ENCODE measurements around the gene TMEM184C.

Gene TMEM184C

DNA sequence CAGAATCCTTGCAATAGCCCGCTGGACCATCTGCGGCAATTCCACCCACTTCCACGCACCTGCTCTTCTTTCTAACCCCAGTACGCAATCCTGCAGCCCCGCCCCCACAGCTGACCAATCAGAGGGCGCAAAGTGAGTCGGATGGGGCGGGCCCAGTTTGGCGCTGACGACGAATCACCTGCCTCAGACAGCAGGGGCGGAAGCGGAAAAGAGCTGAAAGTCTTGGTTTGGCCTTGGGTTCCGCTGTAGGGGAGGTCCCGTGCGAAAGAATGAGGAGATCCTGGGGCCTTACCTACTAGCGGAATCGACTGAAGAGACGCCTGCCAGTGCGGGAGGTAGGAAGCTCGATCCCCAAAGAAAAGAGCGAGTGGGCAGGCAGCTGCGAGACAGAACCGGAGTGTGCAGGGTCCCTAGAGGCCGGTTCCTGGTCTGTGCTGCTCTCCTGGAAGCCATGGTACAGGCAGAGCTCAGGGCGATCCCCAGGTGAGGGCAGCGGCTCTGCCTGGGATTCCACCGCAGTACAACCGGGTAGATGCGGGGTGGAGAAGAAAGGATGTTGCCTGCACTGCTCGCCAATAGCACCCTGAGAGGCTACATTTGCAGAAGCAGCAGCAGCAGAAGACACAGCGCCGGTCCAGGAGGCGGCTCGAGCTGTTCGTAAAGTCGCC lies at the start of gene TMEM184C:
Gene TMEM184C (plus strand): TSS at position 225 of the 668 bp plus-strand sequence. CDS start 560 bp downstream, outside the sequence.
- DNase-seq, result peak; percentile 97

GRCh38 chr4:147570616-147571015 lies 46.6 kb upstream of the TMEM184C start:
- no peak for DNase-seq

DNA sequence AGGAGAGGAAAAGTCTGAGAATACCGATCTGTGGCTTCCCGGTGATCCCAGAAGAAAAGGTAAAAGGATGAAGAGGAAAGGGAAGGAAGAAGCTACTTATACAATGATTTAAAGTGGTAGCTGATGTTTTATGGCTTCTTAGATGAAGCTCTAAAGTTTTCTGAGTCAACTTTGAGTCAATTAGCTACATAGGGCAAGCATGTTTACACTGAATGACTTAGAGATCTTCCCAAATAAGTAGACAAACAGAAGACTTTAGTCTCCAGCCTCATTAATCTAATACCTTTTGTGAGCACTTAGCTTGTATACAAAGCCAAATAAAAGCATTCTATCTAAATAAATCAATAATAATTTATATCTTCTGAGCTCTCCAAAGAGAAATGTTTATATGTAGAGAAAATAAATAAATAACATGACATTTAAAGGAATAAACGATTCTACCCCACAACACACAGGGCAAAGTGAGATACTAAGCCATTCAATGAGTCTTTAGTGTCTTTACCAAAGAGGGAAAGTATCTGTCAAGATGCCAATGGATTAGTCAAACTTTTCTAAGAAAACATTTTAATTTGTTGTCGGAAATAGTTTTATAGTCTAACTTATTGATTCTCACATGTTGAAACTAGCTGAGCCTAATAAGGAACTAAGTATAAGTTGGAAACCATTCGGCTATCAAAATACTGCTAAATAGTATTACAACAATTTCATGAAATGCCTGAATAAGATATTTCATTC lies 46.0 kb upstream of the TMEM184C start:
- DNase-seq, result no peak

- DNase-seq, result no peak
Observed at GRCh38 chr4:147576084-147576483, 41.1 kb upstream of the TMEM184C start.

DNA sequence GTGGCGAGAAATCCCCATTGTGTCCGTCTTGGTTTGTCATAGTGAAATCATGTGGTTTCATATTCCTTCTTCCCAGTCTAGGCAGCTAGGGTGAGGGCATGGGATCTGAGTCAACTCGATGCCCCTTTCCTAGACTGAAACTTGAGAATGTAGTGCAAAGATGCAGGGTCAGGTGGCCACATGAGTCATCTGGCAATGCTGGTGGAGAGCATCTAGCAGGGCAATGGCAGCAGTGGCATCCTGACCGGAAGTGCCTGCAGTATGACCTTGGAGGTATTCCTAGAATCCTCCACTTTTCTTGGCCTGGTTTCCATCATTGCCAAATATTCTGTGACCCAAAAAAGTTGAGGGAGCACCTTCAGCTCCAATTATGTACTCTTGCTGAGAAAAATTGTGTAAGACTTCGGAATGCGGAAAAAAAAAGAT lies 39.1 kb upstream of the TMEM184C start:
- DNase-seq, result no peak

DNA sequence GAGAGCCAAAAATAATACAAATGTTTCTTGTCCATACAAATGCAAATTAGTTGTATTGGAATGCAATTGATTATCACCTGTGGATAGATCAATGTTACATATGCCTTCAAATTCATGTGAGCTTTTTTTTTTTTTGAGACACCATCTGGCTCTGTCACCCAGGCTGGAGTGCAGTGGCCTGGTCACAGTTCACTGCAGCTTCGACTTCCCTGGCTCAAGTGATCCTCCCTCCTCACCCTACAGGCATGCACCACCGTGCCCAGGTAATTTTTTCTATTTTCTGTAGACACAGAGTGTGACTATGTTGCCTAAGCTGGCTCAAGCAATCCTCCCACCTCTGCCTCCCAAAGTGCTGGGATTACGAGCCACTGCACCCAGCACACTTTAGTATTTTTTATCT lies 38.6 kb upstream of the TMEM184C start:
- no peak for DNase-seq

GRCh38 chr4:147580396-147580795 lies 36.8 kb upstream of the TMEM184C start:
- DNase-seq, result no peak

DNA sequence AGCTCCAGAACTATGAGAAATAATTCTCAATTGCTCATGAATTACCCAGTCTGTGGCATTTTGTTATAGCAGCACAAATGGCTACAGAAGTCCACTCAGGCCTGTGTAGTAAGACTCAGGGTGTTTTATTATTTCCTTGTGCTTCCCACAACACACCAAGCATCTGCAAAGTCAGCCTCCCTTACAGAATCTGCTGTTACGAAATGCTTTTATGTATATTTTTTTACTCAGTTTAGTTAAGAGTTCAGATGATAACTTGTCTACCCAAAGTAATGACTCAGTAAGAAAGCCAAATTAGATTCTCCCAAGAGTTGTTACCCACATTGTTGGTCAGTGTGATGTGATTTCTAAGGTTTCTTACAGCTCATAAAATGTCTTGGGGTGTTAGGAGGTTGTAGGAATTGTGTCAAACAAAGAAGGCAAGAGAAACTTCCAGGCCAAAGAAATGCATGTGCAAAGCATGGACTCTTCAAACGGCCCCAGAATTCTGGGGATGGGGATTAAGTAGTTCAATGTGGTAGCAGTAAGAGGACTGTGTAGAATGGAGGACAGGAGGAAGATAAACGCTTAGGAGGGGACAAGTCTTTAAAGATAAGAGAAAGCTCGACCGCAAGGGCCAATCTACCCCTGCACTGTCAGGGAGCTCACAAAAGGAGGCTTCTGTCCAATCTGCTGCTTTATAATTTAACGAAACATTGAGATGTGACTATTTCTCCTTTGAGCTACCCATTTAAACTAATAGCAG lies 35.4 kb upstream of the TMEM184C start:
- DNase-seq, result no peak

DNA sequence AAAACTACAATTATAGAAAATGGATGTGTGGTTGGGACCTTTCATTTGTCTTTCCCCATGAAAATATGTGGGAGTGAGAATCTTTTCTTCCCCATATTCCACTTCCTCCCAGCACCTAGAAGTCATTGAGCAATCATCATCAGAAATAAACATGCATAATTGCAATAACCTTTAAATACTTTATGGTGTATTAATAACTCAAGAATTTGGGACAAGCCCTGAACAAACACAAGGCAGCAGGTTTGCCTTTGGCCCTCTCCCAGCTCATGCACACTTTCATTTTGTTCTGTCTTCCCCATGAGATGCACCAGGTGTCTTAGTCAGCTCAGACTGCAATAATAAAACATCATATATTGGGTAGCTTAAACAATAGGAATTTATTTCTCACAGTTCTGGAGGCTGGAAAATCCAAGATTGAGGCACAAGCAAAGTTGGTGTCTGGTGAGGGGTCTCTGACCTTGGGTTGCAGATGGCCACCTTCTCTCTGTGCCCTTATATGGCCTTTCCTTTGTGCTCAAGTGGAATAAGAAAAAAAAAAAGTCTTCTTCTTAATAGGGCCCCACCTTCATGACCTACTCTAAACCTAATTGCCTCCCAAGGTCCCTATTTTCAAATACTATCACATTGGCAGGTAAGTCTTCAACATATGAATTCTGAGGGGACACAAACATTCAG lies 34.7 kb upstream of the TMEM184C start:
- no peak for DNase-seq

- no peak for DNase-seq
Observed at GRCh38 chr4:147583876-147584275, 33.3 kb upstream of the TMEM184C start.

DNA sequence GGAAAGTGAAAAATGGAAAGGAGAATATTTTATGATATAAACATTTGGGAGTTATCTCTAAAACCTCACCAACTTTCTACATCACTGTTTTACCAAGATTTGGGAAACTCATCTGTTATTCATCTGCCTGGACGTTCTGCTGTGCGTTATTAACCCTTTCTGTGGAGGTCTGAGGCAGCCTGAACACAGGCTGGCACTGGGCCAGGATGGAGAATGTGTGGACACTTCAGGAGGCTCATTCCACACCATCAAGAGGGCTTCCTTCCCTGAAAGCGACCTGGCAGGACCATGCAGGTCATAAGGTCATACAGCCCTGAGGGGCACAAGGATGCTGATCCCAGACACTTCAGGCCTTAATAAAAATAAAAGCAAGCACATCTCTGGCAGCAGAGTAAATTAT lies 31.2 kb upstream of the TMEM184C start:
- DNase-seq, result no peak

DNA sequence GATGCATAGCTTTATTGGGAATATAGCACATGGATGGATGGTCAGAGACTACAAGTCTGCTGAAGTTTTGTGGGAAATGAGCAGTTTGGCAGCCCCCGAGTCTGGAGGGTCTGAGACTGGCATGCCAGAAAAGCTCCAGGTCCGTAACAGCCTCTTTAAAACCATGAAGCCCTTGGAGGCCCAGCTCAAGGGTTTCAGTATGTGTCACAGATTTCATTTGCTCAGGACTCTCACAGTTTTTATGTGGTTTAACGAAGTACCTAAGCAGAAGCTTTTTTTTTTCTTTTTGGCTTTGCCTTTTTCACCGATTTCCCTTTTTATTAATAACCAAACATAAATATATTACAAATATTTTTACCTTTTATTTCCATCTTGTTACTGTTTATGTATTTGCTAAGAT lies 30.6 kb upstream of the TMEM184C start:
- DNase-seq, result no peak

DNA sequence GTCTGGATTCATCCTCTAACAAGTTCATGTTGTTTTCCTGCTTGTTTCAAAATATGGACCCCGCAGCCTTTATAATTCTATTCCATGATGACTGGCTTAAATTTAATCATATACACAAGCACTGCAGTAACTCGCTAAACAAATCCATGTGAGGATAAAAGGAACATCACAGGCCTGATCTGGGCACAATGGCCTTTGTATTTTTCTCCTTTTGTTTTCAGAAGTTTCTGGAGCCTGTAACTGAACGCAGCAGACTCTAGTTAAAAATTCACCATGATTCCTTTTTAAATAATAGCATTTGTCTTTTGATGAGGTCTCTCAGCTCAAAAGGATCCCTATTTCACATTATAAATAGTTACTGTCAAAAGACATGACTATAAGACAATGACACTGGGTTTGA lies 30.2 kb upstream of the TMEM184C start:
- DNase-seq, result no peak

DNA sequence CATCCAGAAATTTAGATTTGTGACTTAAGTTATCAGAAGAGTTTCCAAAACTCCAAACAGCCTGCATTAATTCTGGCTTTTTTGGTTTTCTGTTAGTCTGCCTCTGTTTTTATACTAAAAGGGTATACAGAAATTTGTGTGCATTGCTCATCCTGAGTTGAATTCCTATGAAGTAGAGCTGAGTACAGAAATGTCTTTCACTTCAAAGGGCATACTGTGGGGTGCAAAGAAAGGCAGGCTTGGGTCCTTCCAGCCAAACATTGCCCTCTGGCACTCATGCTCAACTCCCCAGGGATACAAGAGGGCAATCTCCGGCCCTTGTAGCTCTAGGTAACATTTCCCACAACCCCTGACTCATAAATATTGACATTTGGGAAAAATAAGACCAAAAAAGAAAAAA lies 27.6 kb upstream of the TMEM184C start:
- no peak for DNase-seq

- DNase-seq, result peak; percentile 63
Observed at GRCh38 chr4:147590249-147590920, 26.8 kb upstream of the TMEM184C start.

- no peak for DNase-seq
Observed at GRCh38 chr4:147591106-147591505, 26.1 kb upstream of the TMEM184C start.

DNA sequence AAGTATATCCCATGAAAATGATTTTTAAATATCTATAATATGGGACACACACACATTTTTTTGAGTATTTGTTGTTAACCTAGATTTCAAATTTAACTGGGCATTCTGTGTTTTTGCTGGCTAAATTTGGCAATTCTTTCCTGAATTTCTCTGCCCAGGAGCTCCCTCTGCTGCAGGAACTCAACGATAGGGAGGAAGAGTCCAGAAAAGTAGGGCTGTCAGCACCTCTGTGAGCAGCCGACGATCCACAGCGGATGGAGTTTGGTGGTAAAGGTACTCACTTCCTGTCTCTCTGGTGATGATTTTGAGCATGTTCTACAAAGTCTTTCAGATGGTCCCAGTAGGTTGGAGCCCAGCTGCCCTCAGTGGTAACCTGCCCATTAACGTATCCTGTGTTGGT lies 23.1 kb upstream of the TMEM184C start:
- no peak for DNase-seq

GRCh38 chr4:147594578-147594977 lies 22.6 kb upstream of the TMEM184C start:
- no peak for DNase-seq

- DNase-seq, result peak; percentile 4
Observed at GRCh38 chr4:147596377-147596776, 20.8 kb upstream of the TMEM184C start.

DNA sequence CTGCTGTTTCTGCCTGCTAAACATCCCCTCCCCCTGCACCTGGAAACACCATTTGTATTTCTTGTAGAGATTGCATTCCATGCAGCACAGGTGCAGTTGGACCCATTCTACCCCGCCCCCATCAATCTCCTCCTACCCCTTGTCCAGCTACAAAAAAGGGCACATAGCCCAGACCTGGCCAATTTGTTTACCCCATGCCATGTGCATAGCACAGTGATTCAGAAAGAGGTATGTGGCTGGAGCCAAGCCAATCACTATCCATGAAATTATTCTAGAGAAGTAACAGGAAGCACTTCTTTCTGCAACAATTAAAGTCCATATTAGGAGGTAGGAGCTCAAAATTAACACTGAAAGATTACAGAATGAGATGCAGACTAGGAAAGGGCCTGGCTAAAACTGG lies 20.2 kb upstream of the TMEM184C start:
- no peak for DNase-seq

- DNase-seq, result no peak
Observed at GRCh38 chr4:147597561-147597960, 19.6 kb upstream of the TMEM184C start.

GRCh38 chr4:147599206-147599605 lies 18.0 kb upstream of the TMEM184C start:
- DNase-seq, result no peak

GRCh38 chr4:147599769-147600168 lies 17.4 kb upstream of the TMEM184C start:
- DNase-seq, result no peak
